PFSK-1 (cell line): Measurements from ENCODE around the gene TTLL11.

Experiments used
- FOXP2 ChIP-seq: optimal IDR thresholded peaks from 2 replicates; pipeline ENCODE3; 2011; ENCODE audit warnings: borderline replicate concordance, control low read depth, inconsistent platforms; ENCODE audit not compliant: insufficient read depth; ENCODE audit errors: extremely low read length, extremely low read depth
- POLR2AphosphoS5 ChIP-seq: IDR thresholded peaks from 2 replicates; pipeline ENCODE4 v1.6.1; 2012; ENCODE audit warnings: low read depth, mild to moderate bottlenecking, control low read depth, low read length, moderate library complexity
- REST ChIP-seq, 2 experiments: IDR thresholded peaks; 2 replicates each; pipeline versions ENCODE4 v1.6.1 to v1.8.0; 2011 to 2012; ENCODE audit warnings: low read depth in 2 of 2, low read length in 2 of 2, control low read depth in 1 of 2, inconsistent platforms in 1 of 2, mild to moderate bottlenecking in 1 of 2, moderate library complexity in 1 of 2; ENCODE audit not compliant: insufficient read depth in 1 of 2
- SIN3A ChIP-seq: IDR thresholded peaks from 2 replicates; pipeline ENCODE4 v1.6.1; 2012; ENCODE audit warnings: mild to moderate bottlenecking, low read length, moderate library complexity, borderline replicate concordance; ENCODE audit not compliant: insufficient read depth
- TAF1 ChIP-seq: IDR thresholded peaks from 2 replicates; pipeline ENCODE4 v1.6.1; 2012; ENCODE audit warnings: low read length, control low read depth, borderline replicate concordance; ENCODE audit not compliant: insufficient read depth

The TTLL11 gene

GRCh38 chr9:121898856-121899255 lies 194.3 kb downstream of the TTLL11 start:
- TF ChIP-seq SIN3A = no peak
- no peak for TF ChIP-seq TAF1
- TF ChIP-seq FOXP2 = no peak
- TF ChIP-seq POLR2AphosphoS5 = no peak
- no peak for TF ChIP-seq REST (IDR thresholded peaks at IDR 0.05; ENCODE audit: insufficient read depth in 1 of 2, low read depth in 2 of 2, low read length in 2 of 2)

GRCh38 chr9:121897140-121897539 lies 196.0 kb downstream of the TTLL11 start:
- TF ChIP-seq REST (IDR thresholded peaks at IDR 0.05; ENCODE audit: insufficient read depth in 1 of 2, low read depth in 2 of 2, low read length in 2 of 2) = no peak
- no peak for TF ChIP-seq SIN3A
- TF ChIP-seq TAF1 = no peak

- no peak for TF ChIP-seq REST (IDR thresholded peaks at IDR 0.05; ENCODE audit: insufficient read depth in 1 of 2, low read depth in 2 of 2, low read length in 2 of 2)
- no peak for TF ChIP-seq FOXP2
- no peak for TF ChIP-seq POLR2AphosphoS5
- TF ChIP-seq SIN3A = no peak
- no peak for TF ChIP-seq TAF1
These were observed 196.6 kb downstream of the TTLL11 start for GRCh38 chr9:121896545-121896943.

- TF ChIP-seq SIN3A = no peak
- TF ChIP-seq TAF1 = no peak
- no peak for TF ChIP-seq REST (IDR thresholded peaks at IDR 0.05; ENCODE audit: insufficient read depth in 1 of 2, low read depth in 2 of 2, low read length in 2 of 2)
These were observed 197.1 kb downstream of the TTLL11 start for GRCh38 chr9:121895818-121896544.

GRCh38 chr9:121895358-121895757 lies 197.8 kb downstream of the TTLL11 start:
- TF ChIP-seq REST (IDR thresholded peaks at IDR 0.05; ENCODE audit: insufficient read depth in 1 of 2, low read depth in 2 of 2, low read length in 2 of 2) (no peak), SIN3A (no peak), FOXP2 (no peak), POLR2AphosphoS5 (no peak), TAF1 (no peak)
